TTC549 (cell line): ENCODE data around the gene LRP1-AS.

Source experiments
- FAIRE-seq: peaks from 2 replicates; lab custom pipeline; 2012; peaks lifted over from hg19 to GRCh38; lab: Jason Lieb, UNC

Gene LRP1-AS

DNA sequence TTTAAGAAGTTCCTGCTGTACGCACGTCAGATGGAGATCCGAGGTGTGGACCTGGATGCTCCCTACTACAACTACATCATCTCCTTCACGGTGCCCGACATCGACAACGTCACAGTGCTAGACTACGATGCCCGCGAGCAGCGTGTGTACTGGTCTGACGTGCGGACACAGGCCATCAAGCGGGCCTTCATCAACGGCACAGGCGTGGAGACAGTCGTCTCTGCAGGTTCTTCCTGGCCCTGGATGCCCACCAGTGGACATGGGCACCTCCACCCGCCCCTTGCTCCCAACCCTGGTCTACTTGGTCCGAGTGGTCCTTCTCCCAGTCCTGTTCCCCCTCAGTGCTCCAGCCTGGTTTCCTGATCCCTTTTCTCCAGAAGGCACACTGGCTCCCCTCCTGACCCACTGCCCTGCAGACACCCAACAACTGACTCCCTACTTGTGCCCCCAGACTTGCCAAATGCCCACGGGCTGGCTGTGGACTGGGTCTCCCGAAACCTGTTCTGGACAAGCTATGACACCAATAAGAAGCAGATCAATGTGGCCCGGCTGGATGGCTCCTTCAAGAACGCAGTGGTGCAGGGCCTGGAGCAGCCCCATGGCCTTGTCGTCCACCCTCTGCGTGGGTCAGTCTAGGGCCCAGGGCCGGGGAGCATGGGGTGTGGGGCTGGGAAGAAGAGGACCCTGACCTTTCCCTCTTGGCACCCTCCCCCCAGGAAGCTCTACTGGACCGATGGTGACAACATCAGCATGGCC, 32.1 kb upstream of the LRP1-AS start:
- no peak for FAIRE-seq

DNA sequence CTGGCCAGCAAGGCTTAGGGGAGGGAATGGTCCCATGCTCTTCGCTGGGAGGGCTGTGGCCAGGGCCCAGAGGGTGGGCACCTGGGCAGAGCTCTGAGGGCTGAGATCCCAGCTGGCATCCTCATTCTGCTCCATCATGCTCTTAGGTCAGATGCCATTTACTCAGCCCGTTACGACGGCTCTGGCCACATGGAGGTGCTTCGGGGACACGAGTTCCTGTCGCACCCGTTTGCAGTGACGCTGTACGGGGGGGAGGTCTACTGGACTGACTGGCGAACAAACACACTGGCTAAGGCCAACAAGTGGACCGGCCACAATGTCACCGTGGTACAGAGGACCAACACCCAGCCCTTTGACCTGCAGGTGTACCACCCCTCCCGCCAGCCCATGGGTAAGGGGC, 30.8 kb upstream of the LRP1-AS start:
- FAIRE-seq: no peak

- FAIRE-seq: no peak
Observed at GRCh38 chr12:57177354-57177753, 29.9 kb upstream of the LRP1-AS start.

DNA sequence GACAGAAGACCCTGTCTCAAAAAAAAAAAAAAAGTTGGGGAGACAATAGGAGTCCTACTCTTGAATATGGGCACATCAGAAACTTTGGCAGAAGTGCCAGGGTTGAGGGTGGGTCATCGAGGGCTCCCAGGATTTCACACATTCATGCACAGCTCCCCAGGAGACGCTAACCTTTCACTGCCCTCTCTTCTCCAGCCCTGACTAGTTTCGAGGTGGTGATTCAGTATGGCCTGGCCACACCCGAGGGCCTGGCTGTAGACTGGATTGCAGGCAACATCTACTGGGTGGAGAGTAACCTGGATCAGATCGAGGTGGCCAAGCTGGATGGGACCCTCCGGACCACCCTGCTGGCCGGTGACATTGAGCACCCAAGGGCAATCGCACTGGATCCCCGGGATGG, 29.4 kb upstream of the LRP1-AS start:
- FAIRE-seq: no peak

DNA sequence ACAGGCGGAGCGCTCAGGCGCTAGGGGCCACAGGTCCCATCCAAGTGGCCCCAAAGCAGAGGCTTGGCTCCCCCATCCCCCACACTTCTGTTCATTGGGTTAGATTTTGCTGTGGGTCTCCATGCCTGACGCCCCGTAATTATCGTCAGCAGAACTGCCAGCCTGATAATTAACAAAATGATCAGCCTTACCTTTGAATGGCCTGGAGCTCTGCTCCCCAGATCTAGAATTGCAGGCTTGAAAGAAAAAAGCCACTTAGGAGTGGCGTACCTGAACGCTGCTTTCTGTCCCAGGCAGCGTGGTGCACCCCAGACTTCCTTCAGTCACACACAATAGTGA, 28.7 kb upstream of the LRP1-AS start:
- no peak for FAIRE-seq

DNA sequence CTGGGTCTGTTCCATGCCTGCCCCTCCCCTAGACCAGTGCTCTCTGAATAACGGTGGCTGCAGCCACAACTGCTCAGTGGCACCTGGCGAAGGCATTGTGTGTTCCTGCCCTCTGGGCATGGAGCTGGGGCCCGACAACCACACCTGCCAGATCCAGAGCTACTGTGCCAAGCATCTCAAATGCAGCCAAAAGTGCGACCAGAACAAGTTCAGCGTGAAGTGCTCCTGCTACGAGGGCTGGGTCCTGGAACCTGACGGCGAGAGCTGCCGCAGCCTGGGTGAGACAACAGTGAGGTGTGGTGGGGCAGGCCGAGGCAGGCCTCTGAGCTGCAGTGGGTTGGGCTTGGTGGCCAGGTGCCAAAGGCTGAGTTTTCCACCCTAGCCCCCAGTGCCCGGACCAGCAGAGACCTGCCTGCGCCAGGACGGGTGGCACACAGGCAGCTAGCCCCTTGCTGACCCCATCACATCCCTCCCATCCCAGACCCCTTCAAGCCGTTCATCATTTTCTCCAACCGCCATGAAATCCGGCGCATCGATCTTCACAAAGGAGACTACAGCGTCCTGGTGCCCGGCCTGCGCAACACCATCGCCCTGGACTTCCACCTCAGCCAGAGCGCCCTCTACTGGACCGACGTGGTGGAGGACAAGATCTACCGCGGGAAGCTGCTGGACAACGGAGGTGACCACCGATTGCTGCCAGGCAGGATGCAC, 28.2 kb upstream of the LRP1-AS start:
- no peak for FAIRE-seq

GRCh38 chr12:57173683-57174082, 26.3 kb upstream of the LRP1-AS start:
- no peak for FAIRE-seq

DNA sequence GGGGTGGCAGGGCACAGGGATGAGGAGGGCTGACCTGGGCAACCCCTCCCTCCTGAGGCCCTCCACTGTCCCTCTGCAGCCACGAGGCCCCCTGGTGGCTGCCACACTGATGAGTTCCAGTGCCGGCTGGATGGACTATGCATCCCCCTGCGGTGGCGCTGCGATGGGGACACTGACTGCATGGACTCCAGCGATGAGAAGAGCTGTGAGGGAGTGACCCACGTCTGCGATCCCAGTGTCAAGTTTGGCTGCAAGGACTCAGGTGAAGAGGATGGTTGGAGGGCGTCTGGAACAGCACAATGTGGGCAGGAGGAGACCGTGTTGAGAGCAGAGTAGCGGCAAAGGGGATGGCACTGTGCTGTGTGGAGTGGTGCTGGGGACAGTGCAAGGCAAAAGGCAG, 25.7 kb upstream of the LRP1-AS start:
- FAIRE-seq: no peak

DNA sequence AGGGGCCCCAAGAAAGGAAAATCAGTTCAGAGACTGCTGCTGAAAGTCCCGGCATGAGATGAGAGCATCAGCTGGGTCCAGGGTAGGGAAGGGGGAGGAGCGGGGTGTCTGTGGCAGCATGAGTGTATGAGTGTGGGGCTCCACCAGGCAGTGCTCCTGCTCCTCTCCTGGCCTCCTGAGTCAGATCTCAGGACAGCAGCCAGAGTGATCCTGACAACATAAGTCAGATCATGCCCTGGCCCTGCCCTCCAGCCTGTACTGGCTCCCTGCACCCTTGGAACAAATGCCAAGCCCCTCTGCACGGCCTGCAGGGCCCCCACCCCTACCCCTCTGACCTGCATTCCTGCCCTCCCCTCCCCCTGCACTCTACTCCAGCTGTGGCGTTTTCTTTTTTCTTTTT, 24.2 kb upstream of the LRP1-AS start:
- no peak for FAIRE-seq

- no peak for FAIRE-seq
Observed at GRCh38 chr12:57170927-57171326, 23.5 kb upstream of the LRP1-AS start.

- FAIRE-seq: no peak
Observed at GRCh38 chr12:57170408-57170807, 23.0 kb upstream of the LRP1-AS start.

GRCh38 chr12:57169969-57170368, 22.6 kb upstream of the LRP1-AS start:
- no peak for FAIRE-seq

DNA sequence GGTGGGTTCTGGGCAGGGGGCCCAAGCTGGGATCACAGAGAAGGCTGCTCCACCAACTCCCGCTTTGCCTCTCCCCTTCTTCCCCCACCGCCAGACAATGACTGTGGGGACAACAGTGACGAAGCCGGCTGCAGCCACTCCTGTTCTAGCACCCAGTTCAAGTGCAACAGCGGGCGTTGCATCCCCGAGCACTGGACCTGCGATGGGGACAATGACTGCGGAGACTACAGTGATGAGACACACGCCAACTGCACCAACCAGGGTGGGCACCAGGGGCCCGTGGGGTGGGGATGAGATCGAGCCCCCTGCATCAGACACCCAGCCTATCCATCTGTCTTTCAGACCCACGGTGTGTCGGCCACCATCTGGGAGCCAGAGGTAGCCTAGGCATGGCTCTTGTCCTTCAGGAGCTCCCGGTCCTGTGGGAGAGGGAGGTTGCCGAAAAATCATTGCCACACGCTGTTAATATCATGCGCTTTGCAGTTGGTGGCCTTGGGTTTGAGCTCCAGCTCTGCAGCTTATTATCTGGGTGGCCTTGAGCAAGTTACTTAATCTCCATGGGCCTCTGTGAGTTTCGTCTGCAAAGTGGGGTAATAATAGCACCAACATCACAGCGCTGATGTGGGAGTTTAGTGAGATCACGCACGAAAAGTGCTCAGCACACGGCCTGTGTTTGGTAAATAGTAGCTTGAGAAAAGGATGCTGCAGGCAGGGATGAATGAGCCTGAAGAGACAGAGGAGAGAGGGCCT, 21.8 kb upstream of the LRP1-AS start:
- FAIRE-seq: no peak

DNA sequence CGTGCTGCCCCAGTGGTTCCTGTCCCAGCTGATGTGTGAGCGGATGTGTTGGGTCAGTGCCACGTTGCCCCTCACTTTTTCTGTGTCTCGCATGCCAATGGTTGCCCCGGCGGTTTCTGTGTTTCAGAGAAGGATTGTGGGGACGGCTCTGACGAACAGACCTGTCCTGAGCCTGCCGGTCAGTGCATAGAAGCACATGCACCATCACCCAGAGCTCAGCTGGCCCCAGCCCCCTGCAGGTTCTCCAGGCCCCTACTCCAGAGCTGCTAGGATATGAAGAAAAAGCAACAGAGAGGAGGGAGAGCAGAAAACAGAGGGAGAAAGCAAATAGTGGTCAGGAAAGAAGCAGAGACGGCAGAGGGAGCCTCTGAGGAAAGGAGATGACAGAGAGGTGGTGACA, 20.6 kb upstream of the LRP1-AS start:
- FAIRE-seq: no peak

- no peak for FAIRE-seq
Observed at GRCh38 chr12:57166971-57167371, 19.6 kb upstream of the LRP1-AS start.

DNA sequence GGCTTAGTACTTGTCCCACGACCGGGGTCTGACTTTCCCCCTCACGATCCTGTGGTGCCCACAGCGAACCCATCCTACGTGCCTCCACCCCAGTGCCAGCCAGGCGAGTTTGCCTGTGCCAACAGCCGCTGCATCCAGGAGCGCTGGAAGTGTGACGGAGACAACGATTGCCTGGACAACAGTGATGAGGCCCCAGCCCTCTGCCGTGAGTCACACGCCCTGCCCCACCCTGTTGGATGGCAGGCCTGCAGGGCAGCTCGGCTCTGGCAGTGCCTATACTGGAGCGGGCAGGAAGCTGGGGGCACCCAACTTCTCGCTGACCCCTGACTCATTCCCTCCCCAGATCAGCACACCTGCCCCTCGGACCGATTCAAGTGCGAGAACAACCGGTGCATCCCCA, 18.3 kb upstream of the LRP1-AS start:
- FAIRE-seq: no peak

GRCh38 chr12:57164966-57165625, 17.7 kb upstream of the LRP1-AS start:
- no peak for FAIRE-seq

DNA sequence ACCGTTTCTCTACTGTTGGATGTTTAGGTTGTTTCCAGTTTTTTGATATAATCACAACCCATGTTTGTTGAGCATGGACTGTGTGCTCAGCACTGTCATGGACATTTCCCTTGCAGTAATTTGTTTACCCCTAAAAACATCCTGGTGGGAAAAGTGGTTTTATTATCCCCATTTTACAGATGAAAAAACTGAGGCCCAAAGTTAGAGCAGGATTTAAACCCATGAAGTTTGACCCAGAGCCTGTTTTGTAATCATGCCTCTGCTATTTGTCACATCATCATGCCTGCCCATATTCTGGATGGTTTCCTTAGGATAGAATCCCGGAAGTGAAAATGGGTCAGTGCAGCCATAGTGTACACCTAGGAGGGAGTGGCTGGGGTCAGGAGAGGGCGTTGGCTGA, 17.0 kb upstream of the LRP1-AS start:
- FAIRE-seq: no peak

DNA sequence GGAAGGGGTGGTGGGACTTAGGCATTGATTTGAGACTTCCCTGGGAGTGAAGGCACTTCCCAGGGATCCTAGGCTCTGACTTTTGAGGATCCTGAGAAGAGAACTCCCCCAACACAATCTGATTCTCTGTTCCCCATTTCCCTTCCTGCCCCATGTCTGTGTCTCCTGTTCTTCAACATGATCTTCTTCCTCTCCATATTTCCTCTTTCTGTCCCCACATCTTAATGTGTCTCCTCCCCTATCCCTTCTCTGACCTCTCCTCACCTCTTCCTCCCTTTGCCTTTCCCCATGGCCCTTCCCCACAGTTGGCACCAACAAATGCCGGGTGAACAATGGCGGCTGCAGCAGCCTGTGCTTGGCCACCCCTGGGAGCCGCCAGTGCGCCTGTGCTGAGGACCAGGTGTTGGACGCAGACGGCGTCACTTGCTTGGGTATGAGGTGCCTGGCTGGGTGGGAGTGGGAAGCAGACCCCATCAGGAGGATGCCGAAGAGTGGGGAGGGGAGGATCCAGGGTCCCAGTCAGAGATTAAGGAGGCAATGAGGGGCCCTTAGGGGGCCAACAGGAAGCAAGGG, 15.2 kb upstream of the LRP1-AS start:
- FAIRE-seq: no peak

DNA sequence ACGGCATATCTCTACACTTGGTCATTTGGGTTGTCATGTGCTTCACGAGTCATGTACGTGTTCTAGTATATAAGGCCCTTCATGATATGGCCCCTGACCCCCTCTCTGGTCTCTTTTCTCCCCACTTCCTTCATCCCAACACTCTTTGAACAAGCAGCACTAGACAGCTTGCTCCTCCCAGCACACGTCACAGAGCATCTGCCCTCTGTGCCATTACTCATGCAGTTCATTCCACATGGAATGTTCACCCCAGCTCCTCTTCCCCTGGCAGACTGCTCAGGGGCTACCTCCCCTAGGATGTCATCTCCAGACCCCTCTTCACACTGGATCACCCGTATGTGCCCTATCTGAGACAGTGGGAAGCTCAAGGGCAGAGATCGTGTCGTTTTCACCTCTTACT, 14.1 kb upstream of the LRP1-AS start:
- FAIRE-seq: no peak

- no peak for FAIRE-seq
Observed at GRCh38 chr12:57160741-57161140, 13.3 kb upstream of the LRP1-AS start.

GRCh38 chr12:57160040-57160439, 12.6 kb upstream of the LRP1-AS start:
- no peak for FAIRE-seq

- FAIRE-seq: no peak
Observed at GRCh38 chr12:57159311-57159710, 11.9 kb upstream of the LRP1-AS start.
